Stromal cell of bone marrow (primary cell): ENCODE data around the gene TMTC2.

Experiments used
- DNase-seq: peaks from one replicate; pipeline ENCODE4 v3.0.0-alpha.2; 2012; ENCODE audit warnings: low read depth

TMTC2 gene

DNA sequence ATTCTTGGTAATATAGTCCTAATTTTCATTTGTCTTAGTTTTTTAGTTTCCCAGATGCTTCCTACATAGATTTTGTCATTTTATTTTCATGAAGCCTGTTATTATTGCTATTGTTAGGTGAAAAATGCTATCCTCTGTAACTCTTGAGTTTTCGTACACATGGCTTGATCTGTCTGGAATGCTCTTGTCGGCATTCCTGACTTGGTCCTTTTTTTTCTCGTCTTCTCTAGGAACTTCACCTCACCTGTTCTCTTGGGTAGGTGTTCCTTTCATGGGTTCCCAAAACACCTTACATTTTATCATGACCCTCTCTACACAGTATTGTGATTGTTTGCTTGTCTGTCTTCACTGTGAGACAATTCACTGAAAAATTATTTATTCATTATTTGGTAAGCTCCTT is 267.4 kb downstream of the TMTC2 start:
- no peak for DNase-seq

DNA sequence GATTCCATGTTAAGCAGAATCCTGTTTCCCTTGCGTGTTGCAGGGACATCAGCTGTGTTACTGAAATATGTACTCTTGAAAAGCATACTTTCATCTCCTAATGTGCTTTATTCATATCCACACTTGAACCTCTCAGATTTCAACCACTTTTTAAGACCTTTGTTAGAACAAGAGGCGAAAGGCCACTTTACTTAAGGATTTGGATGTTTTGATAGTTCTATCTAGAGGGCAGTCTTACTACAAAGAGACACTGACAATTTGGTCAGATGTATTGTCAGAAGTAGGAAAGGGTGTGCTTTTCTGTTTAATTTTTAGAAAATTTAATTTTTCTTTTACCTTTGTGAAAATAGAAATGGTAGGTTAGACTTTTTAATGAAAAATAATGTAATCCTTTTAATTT is 267.9 kb downstream of the TMTC2 start:
- no peak for DNase-seq

DNA sequence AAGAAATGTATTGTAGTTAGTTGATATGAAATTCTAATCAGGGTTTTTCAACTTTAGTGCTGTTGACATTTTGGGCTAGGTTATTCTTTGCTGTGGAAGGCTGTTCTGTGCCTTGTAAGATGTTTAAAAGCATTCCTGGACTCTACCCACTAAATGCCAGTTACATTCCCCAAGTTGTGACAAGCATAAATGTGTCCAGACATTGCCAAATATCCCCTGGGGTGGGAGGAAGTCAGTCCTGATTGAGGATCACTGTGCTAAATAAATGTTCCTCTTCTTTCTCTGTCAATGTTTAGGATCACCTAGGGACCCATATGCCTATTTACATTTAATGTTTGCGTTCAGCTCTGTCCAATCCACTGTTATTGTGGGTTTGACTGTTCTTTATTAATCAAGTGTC is 268.3 kb downstream of the TMTC2 start:
- DNase-seq, result no peak

DNA sequence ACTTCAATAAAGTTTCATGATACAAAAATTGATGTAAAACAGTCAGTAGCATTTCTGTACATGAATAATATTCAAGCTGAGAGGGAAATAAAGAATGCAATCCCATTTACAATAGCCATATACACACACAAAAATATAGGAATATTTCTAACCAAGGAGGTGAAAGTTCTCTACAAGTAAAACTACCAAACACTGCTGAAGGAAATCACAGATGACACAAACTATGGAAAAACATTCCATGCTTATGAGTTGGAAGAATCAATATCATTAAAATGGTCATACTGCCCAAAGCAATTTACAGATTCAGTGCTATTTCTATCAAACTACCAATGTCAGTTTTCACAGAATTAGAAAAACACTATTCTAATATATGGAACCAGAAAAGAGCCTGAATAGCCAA is 272.3 kb downstream of the TMTC2 start:
- no peak for DNase-seq

DNA sequence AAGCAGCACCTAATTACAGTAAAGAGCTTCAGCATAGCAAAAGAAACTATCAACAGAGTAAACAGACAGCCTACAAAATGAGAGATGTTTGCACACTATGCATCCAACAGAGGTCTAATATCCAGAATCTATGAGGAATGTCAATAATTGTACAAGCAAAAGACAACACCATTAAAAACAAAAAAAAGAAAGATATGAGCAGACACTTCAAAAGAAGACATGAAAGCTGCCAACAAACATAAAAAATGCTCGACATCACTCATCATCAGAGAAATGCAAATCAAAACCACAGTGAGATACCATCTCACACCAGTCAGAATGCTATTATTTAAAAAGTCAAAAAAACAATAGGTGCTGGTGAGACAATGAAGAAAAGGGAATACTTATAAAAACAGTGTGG is 273.1 kb downstream of the TMTC2 start:
- DNase-seq, result no peak

DNA sequence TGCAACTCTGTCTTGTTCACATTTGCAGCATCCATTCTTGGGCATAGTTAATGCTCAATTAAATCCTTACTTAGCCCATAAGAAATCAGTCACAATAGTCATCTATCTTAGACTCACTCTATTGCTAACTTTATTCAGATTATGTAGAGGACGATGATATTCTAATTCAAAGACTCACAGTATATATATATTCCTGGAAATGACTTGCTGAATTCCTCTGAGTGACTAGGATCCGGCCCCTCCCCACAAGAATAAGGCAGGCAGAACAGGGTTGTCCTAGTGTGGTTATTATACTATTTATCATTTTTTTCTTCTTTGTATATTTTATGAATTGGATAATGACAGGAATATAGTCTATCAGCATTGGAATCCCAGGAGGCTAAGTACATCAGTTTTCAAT is 275.1 kb downstream of the TMTC2 start:
- no peak for DNase-seq

DNA sequence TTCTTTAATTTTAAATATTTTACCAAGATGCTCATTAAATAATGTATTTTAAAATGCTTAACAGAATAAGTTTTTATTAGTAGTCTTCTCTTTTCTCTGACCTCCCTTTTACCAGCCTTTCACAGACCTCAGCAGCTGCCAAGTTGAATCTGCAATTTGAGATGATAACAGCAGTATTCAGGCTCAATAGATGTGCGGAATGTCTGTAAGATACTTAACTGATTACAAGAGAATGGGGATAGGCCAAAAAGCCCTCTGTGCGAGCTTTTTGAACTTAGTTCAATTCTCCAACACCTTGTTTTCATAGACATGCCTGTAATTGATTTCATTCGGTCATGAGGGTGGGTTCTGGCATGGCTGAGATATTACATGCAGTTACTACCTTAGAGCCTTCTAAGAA is 277.2 kb downstream of the TMTC2 start:
- DNase-seq, result no peak

DNA sequence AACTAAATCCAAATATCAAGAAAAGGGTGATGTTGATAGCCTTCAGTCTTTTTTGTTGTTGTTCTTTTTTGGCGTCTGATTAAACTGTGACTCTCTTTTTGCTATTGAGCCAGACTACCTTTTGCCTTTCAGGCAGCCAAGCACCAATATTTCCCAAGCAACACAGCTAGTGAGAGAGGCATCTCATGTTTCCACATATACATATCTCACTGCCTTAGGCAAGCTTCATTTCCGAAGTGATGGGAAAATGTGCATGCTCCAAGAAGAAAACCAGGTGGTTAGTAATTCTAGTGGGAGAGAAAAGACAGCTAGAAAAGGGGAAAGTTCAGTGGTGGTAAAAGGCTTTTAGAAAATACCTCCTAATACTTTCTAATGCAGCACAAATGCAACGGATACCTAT is 277.7 kb downstream of the TMTC2 start:
- no peak for DNase-seq

DNA sequence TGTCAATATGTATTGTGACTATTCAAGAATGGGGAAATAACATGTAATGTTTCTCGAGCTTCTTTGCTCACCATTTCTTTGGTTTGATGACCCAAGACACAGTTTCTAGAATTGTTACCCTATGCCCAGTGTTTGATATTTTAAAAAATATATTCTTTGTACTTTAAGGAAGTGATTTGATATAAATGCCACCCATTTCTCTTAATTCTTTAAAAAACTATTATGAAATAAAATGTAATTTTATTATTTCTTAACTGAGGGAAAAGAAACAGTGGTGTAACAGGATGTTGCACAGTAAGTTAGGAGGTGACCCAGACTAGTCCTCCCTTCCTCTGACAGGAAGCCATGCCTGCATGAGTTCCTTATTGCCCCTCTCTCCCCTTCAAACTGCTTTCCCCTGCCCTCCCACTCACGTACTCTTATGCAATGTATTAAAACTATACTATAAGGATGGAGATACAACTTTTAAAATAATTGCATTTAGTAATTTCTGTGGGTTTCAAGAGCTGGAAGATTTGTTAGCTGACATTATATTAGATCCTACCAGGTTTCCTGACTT is 279.4 kb downstream of the TMTC2 start:
- DNase-seq, result no peak

DNA sequence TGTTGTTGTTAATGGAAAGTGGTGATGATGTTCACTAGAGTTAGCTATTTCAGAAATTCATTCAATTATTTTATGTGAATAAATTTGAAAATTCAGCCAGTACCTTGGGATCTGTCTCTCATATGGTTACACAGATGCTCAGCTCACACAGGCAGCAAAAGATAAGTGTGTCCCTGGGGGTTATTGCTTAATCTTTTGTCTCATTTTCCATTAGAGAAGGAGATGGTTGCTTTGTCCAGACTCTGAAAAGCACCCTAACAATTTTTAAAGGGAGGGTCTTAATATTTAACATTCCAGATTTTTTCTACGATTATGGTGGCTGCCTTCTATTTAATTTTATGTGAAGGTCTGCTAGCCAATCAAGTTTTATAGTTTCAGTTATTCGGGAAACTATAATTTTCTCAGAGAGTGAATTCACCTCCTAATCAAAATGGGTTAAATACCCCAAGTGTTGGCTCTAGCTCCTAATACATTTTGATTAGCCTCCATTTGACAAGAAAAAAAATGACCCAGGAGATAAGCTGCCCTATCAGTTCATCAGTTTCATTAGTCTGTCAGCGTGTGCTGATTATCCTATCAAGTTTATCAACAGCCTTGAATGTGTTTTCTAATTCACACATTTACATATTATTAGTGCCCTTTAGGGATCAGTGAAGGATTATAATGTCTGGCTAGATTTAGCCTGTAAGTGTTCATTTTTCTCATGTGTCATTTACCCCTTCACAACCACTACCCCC is 282.1 kb downstream of the TMTC2 start:
- no peak for DNase-seq

DNA sequence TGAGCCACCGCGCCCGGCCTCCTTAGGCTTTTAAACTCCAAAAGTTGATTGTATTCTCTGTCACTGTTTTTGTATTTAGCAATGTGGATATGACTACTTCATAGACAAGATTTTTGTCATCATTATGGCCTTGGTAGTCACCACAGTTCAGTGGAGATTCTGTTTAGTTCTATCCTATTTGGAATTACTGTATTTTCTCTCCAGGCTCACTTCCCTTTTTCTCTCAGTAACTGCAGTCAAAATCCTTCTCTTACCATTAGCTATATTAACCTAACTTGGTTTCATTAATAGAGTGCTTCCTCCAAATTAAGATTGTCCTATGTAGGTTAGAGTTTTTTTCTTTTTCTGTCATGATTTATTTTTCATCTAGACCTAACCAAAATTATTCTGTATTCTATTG is 283.9 kb downstream of the TMTC2 start:
- no peak for DNase-seq

DNA sequence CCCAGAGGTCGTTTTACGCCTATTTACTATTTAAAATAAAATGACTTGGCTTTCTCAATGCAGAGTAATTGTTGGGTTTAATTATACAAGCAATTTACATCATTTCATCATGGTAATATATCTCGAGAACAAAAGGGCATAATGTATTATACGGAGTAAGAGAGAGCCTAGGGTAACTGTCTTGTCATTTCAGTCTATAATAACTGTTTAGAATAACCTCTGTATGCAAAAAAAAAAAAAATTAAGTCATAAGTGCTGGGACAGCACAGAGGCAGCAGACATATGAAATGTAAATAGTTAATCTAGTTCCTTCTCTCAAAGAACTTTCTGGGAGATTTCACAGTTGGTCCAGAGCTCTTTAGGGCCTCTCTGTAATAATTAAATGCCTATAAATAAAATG is 284.9 kb downstream of the TMTC2 start:
- no peak for DNase-seq

DNA sequence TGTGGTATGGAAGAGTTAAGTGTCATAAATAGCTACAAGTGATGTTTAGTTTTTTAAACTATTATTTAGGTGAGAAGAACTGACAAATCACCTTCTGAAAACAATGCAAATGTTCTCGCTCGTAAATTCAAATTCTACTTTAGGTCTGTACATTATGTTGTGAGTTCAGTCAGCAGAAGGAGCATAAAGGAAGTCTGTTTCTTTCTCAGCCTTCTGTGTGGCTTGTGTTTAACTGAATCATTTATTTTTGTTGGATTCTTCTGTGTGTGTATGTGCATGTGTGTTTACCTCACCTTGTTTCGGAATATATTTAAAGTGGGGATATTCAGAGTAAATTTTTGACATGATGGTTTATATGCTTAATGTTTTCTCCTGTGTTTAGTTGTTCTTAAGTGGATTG is 285.9 kb downstream of the TMTC2 start:
- no peak for DNase-seq

DNA sequence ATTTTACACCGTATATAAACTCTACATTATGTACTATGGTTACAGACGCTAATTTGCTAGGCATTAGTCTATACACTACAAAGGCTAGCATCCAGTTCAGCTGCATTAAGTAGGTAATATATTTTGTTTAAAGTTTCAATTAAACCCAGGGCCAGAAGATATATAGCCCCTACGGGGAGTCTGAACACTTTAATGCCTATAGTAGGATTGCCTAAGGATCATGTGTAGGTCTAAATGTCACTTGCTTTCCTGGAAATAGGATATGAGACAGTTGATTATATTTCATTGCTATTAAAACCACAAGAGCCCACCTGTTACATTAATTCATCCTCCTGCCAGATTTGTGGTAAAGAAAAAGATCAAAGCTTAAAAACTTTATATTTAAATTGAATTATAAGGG is 286.9 kb downstream of the TMTC2 start:
- DNase-seq, result no peak

DNA sequence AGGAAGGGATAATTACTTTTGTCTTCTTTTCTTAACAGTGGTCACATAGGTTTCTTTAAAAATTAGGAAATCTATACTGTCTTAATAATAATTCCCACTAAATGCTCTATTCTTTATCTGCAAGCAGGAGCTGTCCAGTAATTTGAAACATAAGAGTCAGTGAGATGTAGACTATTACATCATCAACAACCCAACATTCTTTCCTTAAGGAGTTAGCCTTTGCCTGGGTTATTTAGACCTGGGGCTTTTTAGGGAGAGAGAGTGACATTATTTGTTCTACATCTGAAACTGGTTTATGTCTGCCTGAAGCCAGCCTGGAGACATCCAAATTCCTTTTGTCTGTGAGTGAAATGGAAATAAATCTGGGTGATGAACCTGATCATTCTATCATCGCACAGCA is 294.4 kb downstream of the TMTC2 start:
- DNase-seq, result no peak

DNA sequence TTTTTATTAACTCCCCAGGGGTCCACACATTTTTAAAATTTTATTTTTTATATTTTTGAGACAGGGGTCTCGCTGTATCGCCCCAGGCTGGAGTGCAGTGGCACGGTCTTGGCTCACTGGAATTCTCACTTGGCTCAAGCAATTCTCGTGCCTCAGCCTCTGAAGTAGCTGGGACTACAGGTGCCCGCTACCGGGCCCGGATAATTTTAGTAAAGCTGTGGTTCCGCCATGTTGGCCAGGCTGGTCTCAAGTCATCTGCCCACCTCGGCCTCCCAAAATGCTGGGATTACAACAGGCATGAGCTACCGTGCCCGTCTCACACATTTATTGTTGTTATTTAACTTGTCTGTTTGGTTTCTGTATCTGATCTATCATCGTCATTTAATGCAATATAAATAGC is 307.4 kb downstream of the TMTC2 start:
- no peak for DNase-seq

DNA sequence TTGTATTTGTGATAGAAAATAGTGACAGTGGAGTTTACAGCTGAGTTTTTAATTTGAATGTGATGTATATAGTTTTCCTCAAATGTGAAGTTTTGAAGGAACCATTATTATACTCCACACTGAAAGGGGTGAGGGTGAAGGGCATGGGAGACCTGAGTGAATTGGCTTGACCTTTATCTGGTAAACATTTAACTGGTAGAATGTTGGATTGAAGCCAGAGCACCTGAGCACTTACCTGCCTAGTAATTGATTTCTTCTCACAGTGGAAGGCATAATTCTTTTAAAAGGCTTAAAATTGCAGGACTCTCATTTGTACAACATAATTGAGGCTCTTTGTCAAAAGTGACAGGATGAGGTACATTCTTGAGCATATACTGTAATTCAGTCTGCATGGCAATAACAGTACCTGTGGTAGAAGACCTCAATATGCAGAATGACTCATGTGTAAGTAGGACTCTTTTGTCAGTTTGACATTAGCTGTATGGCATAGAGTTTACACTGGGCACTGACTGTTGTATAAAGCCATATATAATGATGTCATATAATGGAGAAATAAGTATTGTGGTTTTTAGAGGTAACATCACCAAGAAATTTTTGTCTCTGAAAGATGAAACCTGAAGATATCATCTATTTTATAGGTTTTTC is 309.6 kb downstream of the TMTC2 start:
- DNase-seq, result no peak

DNA sequence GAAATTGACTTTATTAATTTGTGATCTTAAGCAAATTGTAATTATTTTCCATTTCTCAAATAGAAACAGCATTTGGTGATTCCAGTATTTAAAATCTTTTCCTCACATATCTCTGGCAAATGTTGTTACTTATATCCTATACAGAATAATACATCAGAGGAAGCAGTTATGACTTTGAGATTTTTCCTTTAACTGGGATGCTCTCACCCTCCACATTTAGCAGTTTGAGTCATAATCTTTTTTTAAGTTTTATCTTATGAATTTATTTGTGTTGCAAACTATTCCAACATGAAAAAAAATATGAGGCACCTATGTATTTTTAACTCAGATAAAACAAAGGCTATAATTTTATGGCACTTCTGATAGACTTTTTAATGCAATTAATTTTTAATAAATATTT is 311.8 kb downstream of the TMTC2 start:
- DNase-seq, result no peak

DNA sequence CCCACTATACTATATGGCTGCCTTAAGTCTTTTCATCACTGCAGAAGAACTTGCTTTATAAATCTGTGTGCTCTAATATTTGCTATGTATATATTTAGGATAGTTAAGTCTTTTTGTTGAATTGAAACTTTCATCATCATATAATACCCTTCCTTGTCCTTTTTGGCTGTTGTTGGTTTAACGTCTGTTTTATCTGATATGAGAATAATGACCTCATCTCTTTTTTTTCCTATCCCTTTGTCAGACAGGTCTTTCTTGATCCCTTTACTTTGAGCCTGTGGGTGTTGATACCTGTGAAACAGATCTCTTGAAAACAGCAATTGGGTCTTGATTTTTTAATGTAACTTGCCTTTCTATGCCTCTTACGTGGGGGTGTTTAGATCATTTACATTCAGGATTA is 316.3 kb downstream of the TMTC2 start:
- DNase-seq, result no peak

DNA sequence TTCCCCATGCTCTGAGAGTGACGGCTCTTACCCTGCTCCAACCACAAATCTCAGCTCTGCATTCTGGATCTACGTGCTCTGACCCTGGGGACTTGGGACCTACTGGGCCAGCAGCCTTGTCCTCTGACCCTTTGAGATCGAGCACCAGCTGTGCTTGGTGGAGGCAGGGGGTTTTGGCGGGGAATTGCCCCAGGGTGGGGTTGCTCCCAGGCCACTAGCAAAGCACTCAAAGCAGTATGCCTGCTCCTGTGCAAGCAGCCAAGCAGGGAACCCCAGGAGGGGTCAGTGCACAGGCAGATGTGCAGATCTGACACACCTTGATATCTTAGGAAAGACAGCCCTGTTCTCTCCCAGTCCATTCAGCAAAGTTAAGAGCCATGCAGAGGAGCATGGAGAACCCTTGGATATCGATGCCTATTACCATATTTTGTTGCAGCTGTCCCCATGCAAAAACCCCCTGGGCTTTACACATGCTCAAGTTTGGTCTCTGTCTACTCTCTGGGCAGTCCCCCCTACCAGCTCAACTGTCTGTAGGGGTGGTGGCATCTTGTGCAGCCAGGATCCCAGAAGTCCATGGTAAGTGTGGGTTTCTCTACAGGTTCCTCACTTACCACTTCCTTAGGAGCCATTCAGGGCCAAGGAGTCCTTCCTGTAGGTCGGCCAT is 319.0 kb downstream of the TMTC2 start:
- DNase-seq, result no peak

DNA sequence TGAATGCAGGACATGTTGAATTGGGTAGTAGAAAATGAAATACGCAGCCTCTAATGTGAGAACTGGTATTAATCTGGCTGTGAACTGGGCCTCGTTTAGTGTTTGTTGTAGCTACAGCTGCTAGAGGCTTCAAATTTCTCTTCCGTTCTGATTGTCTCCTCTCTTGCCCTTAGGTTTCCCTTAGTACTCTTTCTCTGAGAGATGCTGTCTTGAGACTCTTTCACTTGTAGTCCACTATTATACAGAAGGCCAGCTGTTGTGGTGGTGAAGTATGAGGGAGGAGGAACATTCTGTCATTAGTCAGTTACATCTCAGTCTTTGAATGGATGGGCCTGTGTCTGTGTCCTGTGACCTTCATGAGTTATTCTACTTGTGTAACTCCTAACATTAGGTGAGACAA is 322.0 kb downstream of the TMTC2 start:
- no peak for DNase-seq

DNA sequence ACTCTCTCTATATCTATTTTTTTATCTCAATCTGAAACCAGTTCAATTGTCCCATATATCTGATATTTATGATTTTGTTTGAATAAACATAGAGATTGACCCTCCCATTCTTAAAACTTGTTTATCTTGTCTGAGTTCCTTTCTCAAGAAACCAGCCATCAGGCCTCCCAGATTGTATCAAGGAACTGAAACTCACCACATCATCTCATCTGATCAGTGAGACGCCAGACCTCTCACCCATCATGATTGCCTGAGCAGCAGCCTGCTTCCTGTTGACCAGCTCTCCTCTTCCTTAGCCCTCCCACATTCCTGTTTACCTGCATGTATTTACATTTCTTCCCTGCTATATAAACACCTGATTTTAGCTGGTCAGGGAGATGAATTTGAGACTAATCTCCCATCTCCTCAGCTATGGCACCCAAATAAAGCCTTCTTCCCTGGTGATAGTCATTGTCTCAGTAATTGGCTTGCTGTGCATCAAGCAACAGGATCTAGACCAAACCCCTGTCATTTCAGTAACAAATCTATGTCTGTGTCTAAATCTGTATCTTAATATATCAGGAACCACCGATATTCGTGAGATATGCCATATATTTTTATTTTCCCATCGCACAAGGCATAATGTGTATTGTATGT is 323.6 kb downstream of the TMTC2 start:
- DNase-seq, result no peak
